CD4-positive, alpha-beta memory T cell (primary cell): ENCODE data around the gene NIPAL1. TPM values are rescaled to one million over a fixed set of nuclear protein-coding genes. Genes with fewer than 3 reads are reported as not detected.

Experiments used
- CTCF ChIA-PET: fragments of 350-600 bp; sonication (Branson Sonifier 250); formaldehyde crosslinking; loops from one replicate; lab custom pipeline; 2021; ENCODE audit warnings: inconsistent platforms; ENCODE audit not compliant: partially characterized antibody; lab: Charles Lee
- POLR2A ChIA-PET: fragments of 350-600 bp; sonication (Branson Sonifier 250); formaldehyde crosslinking; loops from one replicate; lab custom pipeline; 2021; ENCODE audit not compliant: partially characterized antibody; lab: Charles Lee
- DNase-seq, 5 donors: peaks; one replicate each; pipeline versions ENCODE4 v3.0.0 to v3.0.0-alpha.2; 2020 to 2022; ENCODE audit warnings: mixed read lengths in 1 of 5
- H3K27ac ChIP-seq: one replicate; pipeline ENCODE4 v1.7.0; 2013; ENCODE audit warnings: low read depth, low read length
- H3K27me3 ChIP-seq: 2 replicates; pipeline ENCODE4 v1.7.0; 2013; ENCODE audit warnings: mild to moderate bottlenecking, low read length, moderate library complexity; ENCODE audit not compliant: insufficient read depth
- H3K36me3 ChIP-seq: 2 replicates; pipeline ENCODE4 v1.7.0; 2013; ENCODE audit warnings: mild to moderate bottlenecking, low read length, moderate library complexity; ENCODE audit not compliant: insufficient read depth
- H3K4me1 ChIP-seq: 2 replicates; pipeline ENCODE4 v1.7.0; 2013; ENCODE audit warnings: mild to moderate bottlenecking, low read length, moderate library complexity; ENCODE audit not compliant: insufficient read depth
- H3K4me3 ChIP-seq, 2 donors: one replicate each; pipeline ENCODE4 v1.7.0; 2013; ENCODE audit warnings: low read length in 2 of 2, mild to moderate bottlenecking in 1 of 2
- H3K9me3 ChIP-seq, 2 donors: one replicate each; pipeline ENCODE4 v1.7.0; 2013; ENCODE audit warnings: low read length in 2 of 2, control low read depth in 1 of 2; ENCODE audit not compliant: control insufficient read depth in 1 of 2
- H3K27ac Mint-ChIP-seq, 7 donors: one replicate each; pipeline ENCODE4 v1.8.0; 2020 to 2021; ENCODE audit warnings: mixed read lengths in 7 of 7, mild to moderate bottlenecking in 6 of 7, inconsistent platforms in 3 of 7, moderate library complexity in 3 of 7
- H3K27me3 Mint-ChIP-seq, 2 donors: one replicate each; pipeline ENCODE4 v1.8.0; 2020 to 2021; ENCODE audit warnings: mixed read lengths in 2 of 2
- H3K36me3 Mint-ChIP-seq, 2 donors: one replicate each; pipeline ENCODE4 v1.8.0; 2020 to 2021; ENCODE audit warnings: mixed read lengths in 2 of 2, inconsistent platforms in 1 of 2, mild to moderate bottlenecking in 1 of 2
- H3K4me1 Mint-ChIP-seq, 4 donors: one replicate each; pipeline ENCODE4 v1.8.0; 2020 to 2021; ENCODE audit warnings: mixed read lengths in 4 of 4, mild to moderate bottlenecking in 1 of 4
- H3K4me3 Mint-ChIP-seq, 8 donors: one replicate each; pipeline ENCODE4 v1.8.0; 2020 to 2021; ENCODE audit warnings: mixed read lengths in 8 of 8, mild to moderate bottlenecking in 7 of 8, moderate library complexity in 6 of 8, inconsistent platforms in 3 of 8
- H3K9me3 Mint-ChIP-seq, 8 donors: one replicate each; pipeline ENCODE4 v1.8.0; 2020 to 2021; ENCODE audit warnings: mixed read lengths in 8 of 8, mild to moderate bottlenecking in 5 of 8, inconsistent platforms in 3 of 8, moderate library complexity in 1 of 8
- intact Hi-C: fragments of 100-400 bp; cut with micrococcal nuclease; formaldehyde crosslinking; loops from one replicate; pipeline ENCODE4 v1.15.1; 2023
- polyA plus RNA-seq, 2 donors: library from polyadenylated mRNA; unstranded; fragments of 300-500 nt; fragmentation: Illumina TruSeq; gene quantifications; one replicate each; pipeline ENCODE4 v1.2.3, GENCODE V29; 2021
- total RNA-seq, 2 experiments: library from RNA; stranded (reverse); gene quantifications; one replicate each; pipeline ENCODE4 v1.2.3, GENCODE V29; 2021

Gene NIPAL1
- total and polyA plus RNA-seq, 4 experiments from 2014 or later, result 0.65 to 3.3 (median 1.8) TPM

GRCh38 chr4:48068182-48068581 lies 51.6 kb downstream of the NIPAL1 start:
- ChIA-PET CTCF (interaction anchor here (1.8 kb wide), 1 partner anchor 34 kb away, joined by 6 read pairs; no protein-coding TSS in a partner anchor), POLR2A (no interaction called here)
- Histone ChIP-seq H3K9me3 (no peaks in the 10 kb centered on the region), H3K27me3 (no peaks in the 10 kb centered on the region), H3K27ac (no peak overlapping the region), H3K36me3 (peaks cover 28% of the 10 kb centered on the region), H3K4me3 (no peak overlapping the region), H3K4me1 (no peaks in the 10 kb centered on the region)
- Mint-ChIP-seq H3K4me3 (no peak overlapping the region), H3K27ac (no peak overlapping the region), H3K9me3 (peaks cover 0 to 5% (median 0%) of the 10 kb centered on the region in 8 donors), H3K36me3 (peaks cover 53 to 71% of the 10 kb centered on the region in 2 donors), H3K27me3 (no peaks in the 10 kb centered on the region), H3K4me1 (peaks cover 1 to 12% (median 3%) of the 10 kb centered on the region in 4 donors)
- DNase-seq, result no peak
- intact Hi-C loops, result no loop called here

GRCh38 chr4:48069026-48069425 lies 52.5 kb downstream of the NIPAL1 start:
- no peaks in the 10 kb centered on the region for H3K27me3 ChIP-seq
- no peaks in the 10 kb centered on the region for H3K4me1 ChIP-seq
- POLR2A ChIA-PET, result no interaction called here
- CTCF ChIA-PET, result interaction anchor here (1.8 kb wide), 1 partner anchor 35 kb away, joined by 6 read pairs; no protein-coding TSS in a partner anchor
- H3K36me3 ChIP-seq, result peaks cover 33% of the 10 kb centered on the region
- Mint-ChIP-seq H3K4me1 (peaks cover 1 to 12% (median 3%) of the 10 kb centered on the region in 4 donors), H3K27ac (no peak overlapping the region), H3K36me3 (peaks cover 61 to 75% of the 10 kb centered on the region in 2 donors), H3K27me3 (no peaks in the 10 kb centered on the region), H3K4me3 (no peak overlapping the region), H3K9me3 (peaks cover 0 to 4% (median 0%) of the 10 kb centered on the region in 8 donors)
- no peak overlapping the region for H3K4me3 ChIP-seq
- intact Hi-C loops, result no loop called here
- DNase-seq, result no peak
- no peaks in the 10 kb centered on the region for H3K9me3 ChIP-seq
- H3K27ac ChIP-seq, result no peak overlapping the region

- Mint-ChIP-seq H3K27me3 (no peaks in the 10 kb centered on the region), H3K36me3 (peaks cover 66 to 72% of the 10 kb centered on the region in 2 donors), H3K4me3 (no peak overlapping the region), H3K27ac (no peak overlapping the region), H3K4me1 (no peaks in the 10 kb centered on the region), H3K9me3 (no peaks in the 10 kb centered on the region)
- Histone ChIP-seq H3K27me3 (no peaks in the 10 kb centered on the region), H3K9me3 (no peaks in the 10 kb centered on the region), H3K27ac (no peak overlapping the region), H3K4me3 (no peak overlapping the region), H3K4me1 (no peaks in the 10 kb centered on the region), H3K36me3 (peaks cover 46% of the 10 kb centered on the region)
- CTCF ChIA-PET, result interaction anchor here (0.9 kb wide), 1 partner anchor 42 kb away, joined by 3 read pairs; no protein-coding TSS in a partner anchor
- DNase-seq, result no peak
- intact Hi-C loops, result no loop called here
- POLR2A ChIA-PET, result no interaction called here
Measured at GRCh38 chr4:48071191-48071590, 54.6 kb downstream of the NIPAL1 start.

- Histone ChIP-seq H3K4me1 (no peaks in the 10 kb centered on the region), H3K27ac (no peak overlapping the region), H3K4me3 (no peak overlapping the region), H3K9me3 (no peaks in the 10 kb centered on the region), H3K27me3 (no peaks in the 10 kb centered on the region), H3K36me3 (peaks cover 49% of the 10 kb centered on the region)
- ChIA-PET CTCF (interaction anchor here (1.0 kb wide), 1 partner anchor 14 kb away, joined by 5 read pairs; no protein-coding TSS in a partner anchor), POLR2A (no interaction called here)
- no peak overlapping the region for H3K27ac Mint-ChIP-seq
- H3K4me3 Mint-ChIP-seq, result no peak overlapping the region
- H3K36me3 Mint-ChIP-seq, result peaks cover 47 to 66% of the 10 kb centered on the region in 2 donors
- DNase-seq, result no peak
- intact Hi-C loops, result no loop called here
- H3K4me1 Mint-ChIP-seq, result peaks cover 0 to 3% (median 1%) of the 10 kb centered on the region in 4 donors
- H3K27me3 Mint-ChIP-seq, result no peaks in the 10 kb centered on the region
- H3K9me3 Mint-ChIP-seq, result no peaks in the 10 kb centered on the region
Measured at GRCh38 chr4:48073567-48074103, 57.1 kb downstream of the NIPAL1 start.

- Mint-ChIP-seq H3K9me3 (no peaks in the 10 kb centered on the region), H3K27me3 (no peaks in the 10 kb centered on the region), H3K4me1 (peaks cover 3 to 13% (median 5%) of the 10 kb centered on the region in 4 donors), H3K36me3 (peaks cover 41 to 71% of the 10 kb centered on the region in 2 donors), H3K27ac (peak overlapping the region in 1 of 7 donors; percentile 32), H3K4me3 (no peak overlapping the region)
- ChIA-PET CTCF (interaction anchor here (1.4 kb wide), 1 partner anchor 40 kb away, joined by 7 read pairs; no protein-coding TSS in a partner anchor), POLR2A (no interaction called here)
- DNase-seq, result no peak
- no peaks in the 10 kb centered on the region for H3K9me3 ChIP-seq
- H3K4me1 ChIP-seq, result peaks cover under 1% of the 10 kb centered on the region
- peaks cover 43% of the 10 kb centered on the region for H3K36me3 ChIP-seq
- no peaks in the 10 kb centered on the region for H3K27me3 ChIP-seq
- H3K4me3 ChIP-seq, result no peak overlapping the region
- intact Hi-C loops, result no loop called here
- no peak overlapping the region for H3K27ac ChIP-seq
Measured at GRCh38 chr4:48074657-48075056, 58.1 kb downstream of the NIPAL1 start.

- H3K27me3 ChIP-seq, result no peaks in the 10 kb centered on the region
- H3K36me3 ChIP-seq, result peaks cover 34% of the 10 kb centered on the region
- peaks cover 0 to 1% (median 0%) of the 10 kb centered on the region in 8 donors for H3K9me3 Mint-ChIP-seq
- DNase-seq, result no peak
- H3K27me3 Mint-ChIP-seq, result no peaks in the 10 kb centered on the region
- H3K4me3 ChIP-seq, result no peak overlapping the region
- H3K36me3 Mint-ChIP-seq, result peaks cover 31 to 70% of the 10 kb centered on the region in 2 donors
- CTCF ChIA-PET, result interaction anchor here (1.1 kb wide), 1 partner anchor 74 kb away, joined by 3 read pairs; no protein-coding TSS in a partner anchor
- H3K27ac ChIP-seq, result no peak overlapping the region
- H3K4me1 ChIP-seq, result peaks cover 10% of the 10 kb centered on the region
- H3K4me3 Mint-ChIP-seq, result no peak overlapping the region
- intact Hi-C loops, result no loop called here
- peaks cover 13 to 31% (median 24%) of the 10 kb centered on the region in 4 donors for H3K4me1 Mint-ChIP-seq
- POLR2A ChIA-PET, result no interaction called here
- no peaks in the 10 kb centered on the region for H3K9me3 ChIP-seq
- peak overlapping the region in 2 of 7 donors; percentile 44 to 84 for H3K27ac Mint-ChIP-seq
Measured at GRCh38 chr4:48078425-48078824, 61.9 kb downstream of the NIPAL1 start.

GRCh38 chr4:48078862-48079655 lies 62.5 kb downstream of the NIPAL1 start:
- Mint-ChIP-seq H3K27me3 (no peaks in the 10 kb centered on the region), H3K36me3 (peaks cover 30 to 67% of the 10 kb centered on the region in 2 donors), H3K27ac (peak overlapping the region in 2 of 7 donors; percentile 44 to 84), H3K9me3 (peaks cover 0 to 1% (median 0%) of the 10 kb centered on the region in 8 donors), H3K4me3 (no peak overlapping the region), H3K4me1 (peaks cover 13 to 31% (median 24%) of the 10 kb centered on the region in 4 donors)
- Histone ChIP-seq H3K4me3 (no peak overlapping the region), H3K9me3 (no peaks in the 10 kb centered on the region), H3K4me1 (peaks cover 10% of the 10 kb centered on the region), H3K36me3 (peaks cover 29% of the 10 kb centered on the region), H3K27me3 (no peaks in the 10 kb centered on the region), H3K27ac (no peak overlapping the region)
- no peak for DNase-seq
- intact Hi-C loops, result no loop called here
- ChIA-PET CTCF (no interaction called here), POLR2A (no interaction called here)
